Nephron (organoid): ENCODE results near the gene PPP6R2.

ENCODE experiments used
- H3K27ac Mint-ChIP-seq, 3 experiments: 2 replicates each; pipeline ENCODE4 v1.8.0; 2020; ENCODE audit warnings: mixed read lengths in 3 of 3, mild to moderate bottlenecking in 2 of 3, moderate library complexity in 1 of 3
- H3K27me3 Mint-ChIP-seq: 2 replicates; pipeline ENCODE4 v1.8.0; 2021; ENCODE audit warnings: low read depth, mild to moderate bottlenecking, moderate library complexity, mixed read lengths
- H3K36me3 Mint-ChIP-seq: 2 replicates; pipeline ENCODE4 v1.8.0; 2020; ENCODE audit warnings: low read depth, mixed read lengths
- H3K4me1 Mint-ChIP-seq: 2 replicates; pipeline ENCODE4 v1.8.0; 2020; ENCODE audit warnings: mixed read lengths
- H3K4me3 Mint-ChIP-seq, 3 experiments: 2 replicates each; pipeline ENCODE4 v1.8.0; 2020; ENCODE audit warnings: mild to moderate bottlenecking in 3 of 3, mixed read lengths in 3 of 3, moderate library complexity in 2 of 3
- H3K9me3 Mint-ChIP-seq: 2 replicates; pipeline ENCODE4 v1.8.0; 2020; ENCODE audit warnings: mixed read lengths
- CTCF ChIP-seq, 3 experiments: fragments of 200-600 bp; sonication (generic); IDR thresholded peaks; one replicate each; pipeline ENCODE4 v1.5.0; 2021; ENCODE audit warnings: antibody characterized with exemption in 3 of 3; ENCODE audit not compliant: unreplicated experiment in 3 of 3

Gene PPP6R2

GRCh38 chr22:50482107-50483074, 139.3 kb downstream of the PPP6R2 start:
- TF ChIP-seq CTCF (IDR thresholded peaks at IDR 0.05; ENCODE audit: unreplicated experiment in 3 of 3) = no peak
- Mint-ChIP-seq H3K4me1 (peaks cover under 1% of the 10 kb centered on the region), H3K27ac (no peak overlapping the region), H3K4me3 (peak overlapping the region; percentile 58 to 72 (median 68)), H3K36me3 (no peaks in the 10 kb centered on the region), H3K9me3 (no peaks in the 10 kb centered on the region), H3K27me3 (peaks cover 49% of the 10 kb centered on the region)

GRCh38 chr22:50483106-50483505, 140.0 kb downstream of the PPP6R2 start:
- H3K9me3 Mint-ChIP-seq = no peaks in the 10 kb centered on the region

DNA sequence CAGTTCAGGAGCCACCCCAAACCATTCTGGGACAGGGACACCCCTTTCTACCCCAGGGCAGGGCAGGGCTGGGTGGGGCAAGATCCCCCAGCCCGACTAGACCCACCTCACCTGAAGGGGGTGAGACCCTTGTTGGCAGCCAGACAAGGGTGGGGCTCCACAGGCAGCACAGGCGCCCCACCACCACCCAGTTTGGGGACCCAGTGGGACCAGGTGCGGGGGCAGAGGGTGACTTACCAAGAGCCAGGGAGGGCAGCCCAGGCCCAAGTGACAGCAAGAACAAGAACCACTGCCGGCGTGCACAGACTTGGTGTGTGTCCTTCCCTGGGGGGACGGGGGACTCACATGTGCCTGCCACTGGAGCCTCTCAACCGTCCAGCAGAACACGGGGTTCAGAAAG, 140.4 kb downstream of the PPP6R2 start:
- Mint-ChIP-seq H3K9me3 (no peaks in the 10 kb centered on the region), H3K27me3 (peaks cover 38% of the 10 kb centered on the region), H3K27ac (no peak overlapping the region), H3K4me1 (no peaks in the 10 kb centered on the region), H3K4me3 (no peak overlapping the region), H3K36me3 (no peaks in the 10 kb centered on the region)
- TF ChIP-seq CTCF (IDR thresholded peaks at IDR 0.05; ENCODE audit: unreplicated experiment in 3 of 3) = no peak

More at GRCh38 chr22:50483106-50483505, 140.0 kb downstream of the PPP6R2 start:
- no peaks in the 10 kb centered on the region for H3K36me3 Mint-ChIP-seq
- no peak for TF ChIP-seq CTCF (IDR thresholded peaks at IDR 0.05; ENCODE audit: unreplicated experiment in 3 of 3)
- no peaks in the 10 kb centered on the region for H3K4me1 Mint-ChIP-seq
- H3K27ac Mint-ChIP-seq = no peak overlapping the region
- peak overlapping the region in 1 of 3 experiments; percentile 25 for H3K4me3 Mint-ChIP-seq
- H3K27me3 Mint-ChIP-seq = peaks cover 42% of the 10 kb centered on the region

- Mint-ChIP-seq H3K4me1 (no peaks in the 10 kb centered on the region), H3K36me3 (no peaks in the 10 kb centered on the region), H3K27ac (peak overlapping the region in 2 of 3 experiments; percentile 51 to 80), H3K4me3 (peak overlapping the region in 2 of 3 experiments; percentile 23 to 29), H3K27me3 (peaks cover 33% of the 10 kb centered on the region), H3K9me3 (no peaks in the 10 kb centered on the region)
- no peak for TF ChIP-seq CTCF (IDR thresholded peaks at IDR 0.05; ENCODE audit: unreplicated experiment in 3 of 3)
Observed at GRCh38 chr22:50483977-50484853, 141.1 kb downstream of the PPP6R2 start.

DNA sequence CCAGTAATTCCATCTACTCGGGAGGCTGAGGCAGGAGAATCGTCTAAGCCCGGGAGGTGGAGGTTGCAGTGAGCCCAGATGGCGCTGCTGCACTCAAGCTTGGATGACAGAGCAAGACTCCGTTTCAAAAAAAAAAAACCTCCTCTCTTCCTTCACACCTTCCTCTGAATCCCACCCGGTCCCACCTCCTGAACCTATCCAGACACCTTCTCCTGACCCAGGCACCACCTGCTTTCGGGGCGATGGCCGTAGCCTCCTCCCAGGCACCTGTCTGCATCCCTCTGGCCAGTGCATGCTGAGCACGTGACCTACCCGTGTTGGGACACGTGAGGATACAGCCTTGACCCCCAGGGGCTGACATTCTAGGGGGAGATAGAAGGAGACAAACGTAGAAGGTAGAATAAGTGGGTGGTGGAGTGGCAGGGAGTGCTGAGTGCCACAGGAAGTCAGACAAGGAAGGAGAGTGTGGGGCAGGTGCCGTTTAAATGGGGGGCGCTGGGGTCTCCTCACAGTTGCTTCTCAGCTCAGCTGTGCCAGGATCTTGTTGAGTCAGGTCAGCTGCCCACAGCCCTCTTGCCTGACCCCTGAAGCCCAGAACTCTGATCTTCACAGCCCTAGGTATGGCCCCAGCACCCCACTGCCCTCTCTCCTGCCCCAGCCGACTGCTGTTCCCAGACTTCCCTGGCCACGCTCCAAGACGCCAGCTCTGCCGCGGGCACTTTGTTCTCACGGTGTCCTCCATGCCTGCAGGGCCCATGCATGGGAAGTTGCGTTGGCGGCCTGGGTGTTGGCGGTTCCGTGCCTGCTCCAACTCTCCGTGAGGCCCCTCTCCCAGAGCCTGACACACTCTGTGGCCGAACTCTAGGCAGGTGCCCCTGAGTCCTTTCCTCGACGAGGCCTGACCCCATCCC, 142.3 kb downstream of the PPP6R2 start:
- Mint-ChIP-seq H3K4me1 (no peaks in the 10 kb centered on the region), H3K36me3 (no peaks in the 10 kb centered on the region), H3K27me3 (peaks cover 20% of the 10 kb centered on the region), H3K27ac (peak overlapping the region in 2 of 3 experiments; percentile 3 to 56), H3K4me3 (peak overlapping the region in 1 of 3 experiments; percentile 28), H3K9me3 (no peaks in the 10 kb centered on the region)
- TF ChIP-seq CTCF (IDR thresholded peaks at IDR 0.05; ENCODE audit: unreplicated experiment in 3 of 3) = no peak
